Body of pancreas (tissue), 4 donors: ENCODE data around the gene RD3L. TPM values are rescaled to one million over a fixed set of nuclear protein-coding genes. Genes with fewer than 3 reads are reported as not detected.
A peak's percentile ranks its signal among the peaks of the same experiment; 100 is the strongest.
"Not testable (repeated sequence)": the region's sequence is repeated elsewhere in the genome, so short reads cannot be mapped to it uniquely, and the experiment has no call there.

Source experiments
- ATAC-seq: fragments of 150-250 bp; one replicate; pipeline ENCODE4 v1.9.1; 2016
- DNase-seq, 4 donors: peaks; one replicate each; pipeline ENCODE4 v3.0.0-alpha.2; 2019
- H3K27ac ChIP-seq, 4 donors: fragments of 200-600 bp; sonication (generic); 1 replicate in 3 of 4; 2 replicates in 1 of 4; pipeline versions ENCODE4 v1.5.1 to v1.6.1; 2016 to 2019; ENCODE audit warnings: mild to moderate bottlenecking in 1 of 4, mixed read lengths in 1 of 4, moderate library complexity in 1 of 4
- H3K27me3 ChIP-seq, 2 donors: fragments of 200-600 bp; sonication (generic); one replicate each; pipeline ENCODE4 v1.6.0; 2016; ENCODE audit warnings: mild to moderate bottlenecking in 1 of 2
- H3K36me3 ChIP-seq, 2 donors: fragments of 200-600 bp; sonication (generic); replicated peaks in 1 of 2; 2 replicates each; pipeline ENCODE4 v1.5.1; 2016; ENCODE audit warnings: low read depth in 2 of 2; ENCODE audit not compliant: insufficient read depth in 1 of 2
- H3K4me1 ChIP-seq: fragments of 200-600 bp; sonication (generic); one replicate; pipeline ENCODE4 v1.6.0; 2016
- H3K4me3 ChIP-seq, 2 donors: fragments of 200-600 bp; sonication (generic); 1 replicate in 1 of 2; 2 replicates in 1 of 2; pipeline ENCODE4 v1.5.1; 2016 to 2019
- H3K9me3 ChIP-seq, 3 donors: fragments of 200-600 bp; sonication (generic); 1 replicate in 2 of 3; 2 replicates in 1 of 3; pipeline ENCODE4 v1.5.1; 2016
- POLR2A ChIP-seq, 3 donors: fragments of 450-650 bp; IDR thresholded peaks; one replicate each; pipeline ENCODE4 v1.6.1; 2016; ENCODE audit warnings: antibody characterized with exemption in 3 of 3, mild to moderate bottlenecking in 2 of 3
- WGBS, 2 donors: methylation state at CpG; one replicate each; pipeline ENCODE4 v1.1.5; 2017; 5-methylcytosine and 5-hydroxymethylcytosine counted together
- intact Hi-C: fragments of 100-400 bp; cut with DNase I; formaldehyde crosslinking; loops from one replicate; pipeline ENCODE4 v1.15.1; 2023
- total RNA-seq, 2 donors: library from RNA; depleted of rRNA; stranded (reverse); fragments of >200 nt; gene quantifications; one replicate each; pipeline ENCODE4 v1.1.0, GENCODE V29; 2016
- TF ChIP-seq, protein P1 (sequence below), 7 experiments: fragments of 450-650 bp in 4 of 7; fragments of 200-600 bp in 3 of 7; sonication (generic) in 3 of 7; IDR thresholded peaks; one replicate each; pipeline ENCODE4 v1.5.1; 2016 to 2019; ENCODE audit warnings: antibody characterized with exemption in 7 of 7

RD3L gene
- total RNA-seq, 2 donors from 2014 or later: not detected

DNA sequence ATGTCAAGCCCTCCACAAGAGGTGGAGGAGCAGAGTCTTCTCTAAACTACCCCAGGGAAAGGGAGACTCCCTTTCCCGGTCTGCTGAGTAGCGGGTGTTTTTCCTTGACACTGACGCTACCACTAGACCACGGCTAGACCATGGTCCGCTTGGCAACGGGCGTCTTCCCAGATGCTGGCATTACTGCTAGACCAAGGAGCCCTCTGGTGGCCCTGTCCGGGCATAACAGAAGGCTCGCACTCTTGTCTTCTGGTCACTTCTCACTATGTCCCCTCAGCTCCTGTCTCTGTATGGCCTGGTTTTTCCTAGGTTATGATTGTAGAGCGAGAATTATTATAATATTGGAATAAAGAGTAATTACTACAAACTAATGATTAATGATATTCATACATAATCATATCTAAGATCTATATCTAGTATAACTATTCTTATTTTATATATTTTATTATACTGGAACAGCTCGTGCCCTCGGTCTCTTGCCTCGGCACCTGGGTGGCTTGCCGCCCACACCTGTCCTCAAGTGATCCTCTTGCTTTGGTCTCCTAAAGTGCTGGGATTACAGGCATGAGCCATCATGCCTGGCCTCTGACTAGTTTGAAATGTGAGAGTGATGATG lies 38.4 kb upstream of the RD3L start:
- TF ChIP-seq, protein P1, sequence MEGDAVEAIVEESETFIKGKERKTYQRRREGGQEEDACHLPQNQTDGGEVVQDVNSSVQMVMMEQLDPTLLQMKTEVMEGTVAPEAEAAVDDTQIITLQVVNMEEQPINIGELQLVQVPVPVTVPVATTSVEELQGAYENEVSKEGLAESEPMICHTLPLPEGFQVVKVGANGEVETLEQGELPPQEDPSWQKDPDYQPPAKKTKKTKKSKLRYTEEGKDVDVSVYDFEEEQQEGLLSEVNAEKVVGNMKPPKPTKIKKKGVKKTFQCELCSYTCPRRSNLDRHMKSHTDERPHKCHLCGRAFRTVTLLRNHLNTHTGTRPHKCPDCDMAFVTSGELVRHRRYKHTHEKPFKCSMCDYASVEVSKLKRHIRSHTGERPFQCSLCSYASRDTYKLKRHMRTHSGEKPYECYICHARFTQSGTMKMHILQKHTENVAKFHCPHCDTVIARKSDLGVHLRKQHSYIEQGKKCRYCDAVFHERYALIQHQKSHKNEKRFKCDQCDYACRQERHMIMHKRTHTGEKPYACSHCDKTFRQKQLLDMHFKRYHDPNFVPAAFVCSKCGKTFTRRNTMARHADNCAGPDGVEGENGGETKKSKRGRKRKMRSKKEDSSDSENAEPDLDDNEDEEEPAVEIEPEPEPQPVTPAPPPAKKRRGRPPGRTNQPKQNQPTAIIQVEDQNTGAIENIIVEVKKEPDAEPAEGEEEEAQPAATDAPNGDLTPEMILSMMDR (IDR thresholded peaks at IDR 0.05): peak; percentile 32 to 78 (median 67)
- H3K36me3 ChIP-seq, H3K4me1 ChIP-seq, ATAC-seq, H3K27me3 ChIP-seq, intact Hi-C loops, H3K4me3 ChIP-seq, H3K27ac ChIP-seq, H3K9me3 ChIP-seq: not testable (repeated sequence)
- peak; percentile 68 to 85 (median 76) for DNase-seq
- WGBS, 2 donors: 37 to 50% methylated on average over 7 to 14 of the region's 14 CpGs

DNA sequence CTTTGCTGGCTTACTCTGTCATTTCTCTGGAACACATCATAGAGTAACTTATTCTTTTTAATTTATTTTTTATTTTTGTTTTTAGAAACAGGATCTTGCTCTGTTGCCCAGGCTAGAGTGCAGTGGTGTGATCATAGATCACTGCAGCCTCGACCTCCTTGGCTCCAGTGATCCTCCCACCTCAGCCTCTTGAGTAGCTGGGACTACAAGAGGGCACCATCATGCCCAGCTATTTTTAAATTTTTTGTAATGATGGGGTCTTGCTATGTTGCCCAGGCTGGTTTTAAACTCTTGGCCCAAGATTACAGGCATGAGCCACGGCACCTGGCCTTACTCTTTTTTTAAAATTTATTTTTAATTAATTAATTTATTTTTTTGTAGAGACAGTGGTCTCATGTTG lies 32.2 kb upstream of the RD3L start:
- Histone ChIP-seq H3K27ac (no peak overlapping the region), H3K36me3 (no peaks in the 10 kb centered on the region), H3K27me3 (no peaks in the 10 kb centered on the region), H3K4me1 (no peaks in the 10 kb centered on the region), H3K4me3 (no peak overlapping the region), H3K9me3 (no peaks in the 10 kb centered on the region)
- intact Hi-C loops: no loop called here
- ATAC-seq (no peak), DNase-seq (no peak)
- WGBS, 2 donors: 86 to 89% methylated on average over 2 of the region's 2 CpGs
- TF ChIP-seq, protein P1 (IDR thresholded peaks at IDR 0.05): no peak
- no peak for TF ChIP-seq POLR2A (IDR thresholded peaks at IDR 0.05)

DNA sequence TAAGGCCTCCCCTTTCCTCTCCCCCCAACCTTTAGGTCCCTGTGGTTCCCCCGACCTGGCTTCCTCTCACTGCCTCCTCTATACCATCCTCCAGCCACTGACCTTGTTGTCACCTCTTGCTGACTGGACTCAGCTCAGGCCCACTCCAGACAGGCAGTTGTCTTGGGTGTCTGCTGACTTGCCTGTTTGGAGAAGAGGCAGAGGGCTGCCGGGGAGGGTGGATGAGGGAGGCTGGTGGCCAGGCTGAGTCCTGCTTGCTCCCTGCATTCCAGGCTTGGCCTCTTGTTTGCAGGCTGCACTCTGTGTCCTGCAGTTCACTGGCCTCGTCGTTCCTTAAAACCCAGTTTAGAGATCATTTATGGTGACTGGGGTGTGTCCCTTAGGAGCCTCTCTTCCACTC lies 31.0 kb upstream of the RD3L start:
- Histone ChIP-seq H3K27ac (no peak overlapping the region), H3K4me1 (no peaks in the 10 kb centered on the region), H3K4me3 (no peak overlapping the region), H3K9me3 (no peaks in the 10 kb centered on the region), H3K27me3 (no peaks in the 10 kb centered on the region), H3K36me3 (no peaks in the 10 kb centered on the region)
- 67 to 69% methylated on average over 4 of the region's 4 CpGs for WGBS, 2 donors
- ATAC-seq (no peak), DNase-seq (no peak)
- no peak for TF ChIP-seq POLR2A (IDR thresholded peaks at IDR 0.05)
- TF ChIP-seq, protein P1 (IDR thresholded peaks at IDR 0.05): no peak
- intact Hi-C loops: no loop called here

DNA sequence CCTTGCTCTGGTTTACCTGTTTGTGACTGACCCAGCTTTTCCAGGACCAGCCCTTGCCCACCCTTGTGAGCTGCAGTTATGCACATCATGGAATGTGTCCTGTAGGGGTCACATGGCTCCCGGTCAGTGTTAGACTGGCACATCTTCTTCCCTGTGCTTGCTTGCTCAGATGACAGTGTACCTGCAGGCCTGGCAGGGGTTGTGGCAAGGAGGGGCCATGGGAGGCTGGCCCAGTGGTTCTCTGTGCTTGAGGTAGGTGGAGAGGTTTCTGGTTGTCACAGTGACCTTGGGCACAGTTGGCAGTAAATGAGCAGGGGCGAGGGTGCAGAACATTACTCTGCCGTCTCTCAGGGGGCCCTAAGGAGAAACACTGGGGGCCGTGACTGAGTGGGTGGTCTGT lies 27.6 kb upstream of the RD3L start:
- H3K36me3 ChIP-seq: no peaks in the 10 kb centered on the region
- ATAC-seq (no peak), DNase-seq (no peak)
- 64 to 70% methylated on average over 1 to 4 of the region's 4 CpGs for WGBS, 2 donors
- no peaks in the 10 kb centered on the region for H3K4me1 ChIP-seq
- H3K9me3 ChIP-seq: no peaks in the 10 kb centered on the region
- no peak overlapping the region for H3K27ac ChIP-seq
- no peaks in the 10 kb centered on the region for H3K27me3 ChIP-seq
- H3K4me3 ChIP-seq: no peak overlapping the region
- TF ChIP-seq, protein P1 (IDR thresholded peaks at IDR 0.05): no peak
- TF ChIP-seq POLR2A (IDR thresholded peaks at IDR 0.05): no peak
- intact Hi-C loops: no loop called here

DNA sequence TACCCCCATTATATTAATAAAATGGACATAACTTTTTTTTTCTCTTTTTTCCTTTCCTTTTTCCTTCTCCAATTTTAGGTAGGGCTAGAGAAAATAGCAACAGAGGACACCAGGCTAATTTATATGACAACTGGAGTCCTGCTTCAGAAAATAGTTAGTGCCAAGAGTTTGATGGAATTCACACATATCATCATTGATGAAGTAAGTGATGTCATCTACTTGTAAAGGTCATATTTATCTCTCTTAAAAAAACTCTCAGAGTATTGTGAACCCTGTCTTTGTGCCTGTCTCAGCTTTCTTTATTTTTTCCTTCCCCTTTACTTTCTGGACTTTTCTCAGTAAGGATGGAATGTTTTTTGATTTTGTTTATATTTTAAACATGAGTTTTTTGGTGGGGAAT lies 24.3 kb upstream of the RD3L start:
- Histone ChIP-seq H3K27ac (no peak overlapping the region), H3K36me3 (no peaks in the 10 kb centered on the region), H3K27me3 (no peaks in the 10 kb centered on the region), H3K4me1 (peaks cover 6% of the 10 kb centered on the region), H3K4me3 (no peak overlapping the region), H3K9me3 (no peaks in the 10 kb centered on the region)
- no peak for DNase-seq
- TF ChIP-seq, protein P1 (IDR thresholded peaks at IDR 0.05): no peak
- TF ChIP-seq POLR2A (IDR thresholded peaks at IDR 0.05): no peak
- no peak for ATAC-seq
- intact Hi-C loops: no loop called here
